HEK293T (cell line): ENCODE data around the gene GOLGA8A.
"Not testable (repeated sequence)": the region's sequence is repeated elsewhere in the genome, so short reads cannot be mapped to it uniquely, and the experiment has no call there.

Experiments
- BHLHE40 ChIP-seq: fragments of 450-650 bp; IDR thresholded peaks from 2 replicates; pipeline ENCODE4 v1.6.1; 2016; ENCODE audit warnings: mild to moderate bottlenecking, moderate library complexity, borderline replicate concordance
- ELF4 ChIP-seq: fragments of 450-650 bp; IDR thresholded peaks from 2 replicates; pipeline ENCODE4 v1.6.1; 2017; ENCODE audit warnings: antibody characterized with exemption
- FOXK2 ChIP-seq: fragments of 450-650 bp; IDR thresholded peaks from 2 replicates; pipeline ENCODE4 v1.6.1; 2016; ENCODE audit warnings: mild to moderate bottlenecking
- FOXM1 ChIP-seq: fragments of 450-650 bp; IDR thresholded peaks from 2 replicates; pipeline ENCODE4 v1.6.1; 2017; ENCODE audit warnings: mild to moderate bottlenecking, borderline replicate concordance
- HDGF ChIP-seq: fragments of 450-650 bp; IDR thresholded peaks from 2 replicates; pipeline ENCODE4 v1.6.1; 2017; ENCODE audit warnings: antibody characterized with exemption, borderline replicate concordance
- SP1 ChIP-seq: fragments of 450-650 bp; IDR thresholded peaks from 2 replicates; pipeline ENCODE4 v1.6.1; 2017
- SUZ12 ChIP-seq: fragments of 450-650 bp; IDR thresholded peaks from 2 replicates; pipeline ENCODE4 v1.6.1; 2016; ENCODE audit warnings: mild to moderate bottlenecking
- TARDBP ChIP-seq: fragments of 450-650 bp; IDR thresholded peaks from 2 replicates; pipeline ENCODE4 v1.6.1; 2016
- ZNF384 ChIP-seq: fragments of 450-650 bp; IDR thresholded peaks from 2 replicates; pipeline ENCODE4 v1.6.1; 2016

GRCh38 chr15:34430642-34431041 lies 7.0 kb downstream of the GOLGA8A start:
- not testable (repeated sequence) for TF ChIP-seq SUZ12, ELF4, SP1, ZNF384, HDGF, FOXK2, FOXM1, BHLHE40, TARDBP
